WERI-Rb-1 (cell line): ENCODE data around the gene NALCN.

Experiments used
- DNase-seq: peaks from one replicate; pipeline ENCODE4 v3.0.0-alpha.2; 2020
- H3K27ac ChIP-seq: fragments of 250-450 bp; sonication (Bioruptor Pico); 2 replicates; pipeline ENCODE4 v1.5.1; 2020; ENCODE audit warnings: mild to moderate bottlenecking, moderate library complexity
- H3K27me3 ChIP-seq: fragments of 250-450 bp; sonication (Bioruptor Pico); 2 replicates; pipeline ENCODE4 v1.5.1; 2021; ENCODE audit warnings: mild to moderate bottlenecking, low read depth, moderate library complexity; ENCODE audit not compliant: insufficient read depth, severe bottlenecking
- H3K36me3 ChIP-seq: fragments of 250-450 bp; sonication (Bioruptor Pico); 2 replicates; pipeline ENCODE4 v1.5.1; 2020; ENCODE audit warnings: mild to moderate bottlenecking, moderate library complexity
- H3K4me3 ChIP-seq: 2 replicates; pipeline ENCODE4 v1.5.1; 2011; ENCODE audit warnings: low read depth, mild to moderate bottlenecking, control low read depth, low read length
- H3K9me3 ChIP-seq: fragments of 250-450 bp; sonication (Bioruptor Pico); 2 replicates; pipeline ENCODE4 v1.5.1; 2021; ENCODE audit warnings: mild to moderate bottlenecking, moderate library complexity; ENCODE audit not compliant: severe bottlenecking
- CTCF ChIP-seq: IDR thresholded peaks from 2 replicates; pipeline ENCODE4 v1.5.1; 2011; ENCODE audit warnings: low read depth, mild to moderate bottlenecking, control low read depth, inconsistent platforms, low read length

NALCN gene

GRCh38 chr13:101036546-101036945, 379.8 kb downstream of the NALCN start:
- Histone ChIP-seq H3K9me3 (peaks cover 17% of the 10 kb centered on the region), H3K36me3 (no peaks in the 10 kb centered on the region), H3K27ac (no peak overlapping the region), H3K4me3 (no peak overlapping the region), H3K27me3 (peaks cover 12% of the 10 kb centered on the region)
- DNase-seq, result no peak
- no peak for TF ChIP-seq CTCF

GRCh38 chr13:101035119-101035620, 381.1 kb downstream of the NALCN start:
- Histone ChIP-seq H3K36me3 (no peaks in the 10 kb centered on the region), H3K27ac (no peak overlapping the region), H3K27me3 (peaks cover 13% of the 10 kb centered on the region), H3K9me3 (peaks cover 15% of the 10 kb centered on the region), H3K4me3 (no peak overlapping the region)
- no peak for TF ChIP-seq CTCF
- no peak for DNase-seq

GRCh38 chr13:101026736-101027398, 389.4 kb downstream of the NALCN start:
- no peak overlapping the region for H3K27ac ChIP-seq
- H3K27me3 ChIP-seq, result peaks cover 9% of the 10 kb centered on the region
- no peaks in the 10 kb centered on the region for H3K9me3 ChIP-seq
- H3K36me3 ChIP-seq, result no peaks in the 10 kb centered on the region
- DNase-seq, result no peak
- H3K4me3 ChIP-seq, result no peak overlapping the region
- no peak for TF ChIP-seq CTCF

GRCh38 chr13:101026328-101026727, 390.0 kb downstream of the NALCN start:
- DNase-seq, result no peak
- Histone ChIP-seq H3K4me3 (no peak overlapping the region), H3K9me3 (no peaks in the 10 kb centered on the region), H3K36me3 (no peaks in the 10 kb centered on the region), H3K27ac (no peak overlapping the region), H3K27me3 (peaks cover 4% of the 10 kb centered on the region)
- TF ChIP-seq CTCF, result no peak

- DNase-seq, result no peak
- no peak for TF ChIP-seq CTCF
- Histone ChIP-seq H3K9me3 (no peaks in the 10 kb centered on the region), H3K4me3 (no peak overlapping the region), H3K27me3 (peaks cover 4% of the 10 kb centered on the region), H3K27ac (no peak overlapping the region), H3K36me3 (no peaks in the 10 kb centered on the region)
Observed at GRCh38 chr13:101025925-101026324, 390.4 kb downstream of the NALCN start.

- Histone ChIP-seq H3K9me3 (no peaks in the 10 kb centered on the region), H3K27me3 (peaks cover 7% of the 10 kb centered on the region), H3K36me3 (no peaks in the 10 kb centered on the region), H3K27ac (no peak overlapping the region), H3K4me3 (no peak overlapping the region)
- DNase-seq, result no peak
- no peak for TF ChIP-seq CTCF
Observed at GRCh38 chr13:101025519-101025918, 390.8 kb downstream of the NALCN start.
